Retinal pigment epithelial cell (primary cell): ENCODE data around the gene LRRC72.

Experiments used
- DNase-seq: peaks from one replicate; pipeline ENCODE4 v3.0.0-alpha.2; 2010; ENCODE audit warnings: low read depth
- H3K4me3 ChIP-seq: 2 replicates; pipeline ENCODE4 v1.5.1; 2011; ENCODE audit warnings: mild to moderate bottlenecking, low read length, control low read depth, moderate library complexity
- CTCF ChIP-seq: conservative IDR thresholded peaks from 2 replicates; pipeline ENCODE4 v1.5.1; 2011; ENCODE audit warnings: low read depth, low read length, control low read depth, inconsistent platforms

Gene LRRC72

GRCh38 chr7:16559497-16560179 is 33.0 kb downstream of the LRRC72 start:
- no peak overlapping the region for H3K4me3 ChIP-seq
- no peak for DNase-seq
- no peak for TF ChIP-seq CTCF

- DNase-seq, result no peak
- no peak overlapping the region for H3K4me3 ChIP-seq
- no peak for TF ChIP-seq CTCF
These were observed 35.3 kb downstream of the LRRC72 start for GRCh38 chr7:16561943-16562342.

GRCh38 chr7:16562456-16563220 is 36.0 kb downstream of the LRRC72 start:
- no peak overlapping the region for H3K4me3 ChIP-seq
- DNase-seq, result no peak
- no peak for TF ChIP-seq CTCF

GRCh38 chr7:16563281-16564022 is 36.8 kb downstream of the LRRC72 start:
- no peak overlapping the region for H3K4me3 ChIP-seq
- no peak for TF ChIP-seq CTCF
- no peak for DNase-seq

- TF ChIP-seq CTCF, result no peak
- H3K4me3 ChIP-seq, result no peak overlapping the region
- DNase-seq, result no peak
These were observed 37.4 kb downstream of the LRRC72 start for GRCh38 chr7:16564023-16564380.

- H3K4me3 ChIP-seq, result no peak overlapping the region
- TF ChIP-seq CTCF, result peak; percentile 69
- peak; percentile 6 for DNase-seq
These were observed 38.3 kb downstream of the LRRC72 start for GRCh38 chr7:16564909-16565426.
